ENCODE measurements around the gene ANXA9. TPM values are rescaled to one million over a fixed set of nuclear protein-coding genes. Genes with fewer than 3 reads are reported as not detected.

The ANXA9 gene
- total RNA-seq, 1 experiment from 2014 or later: 42.5 TPM

- H3K4me3 ChIP-seq (ENCODE audit: low read depth, low read length): no peak overlapping the region
- Mint-ChIP-seq H3K27ac (ENCODE audit: unreplicated experiment) (peak overlapping the region; percentile 93), H3K4me3 (ENCODE audit: unreplicated experiment) (peak overlapping the region; percentile 76), H3K4me1 (ENCODE audit: low read depth, unreplicated experiment) (peaks cover 47% of the 10 kb centered on the region), H3K27me3 (ENCODE audit: insufficient read depth, unreplicated experiment) (no peaks in the 10 kb centered on the region), H3K9me3 (ENCODE audit: unreplicated experiment) (no peaks in the 10 kb centered on the region), H3K36me3 (ENCODE audit: insufficient read depth, unreplicated experiment) (peaks cover 26% of the 10 kb centered on the region)
- BruUV-seq (replicated peaks): TSS peak; percentile 38
- POLR2A ChIA-PET: interaction anchor here (0.5 to 2.4 kb wide), 7 partner anchors 10 to 380 kb away, joined by 3 to 19 read pairs (median 5); partner anchors contain the start of gene MINDY1
- no peaks in the 10 kb centered on the region for H3K9me3 ChIP-seq
- peak; percentile 85 to 91 for DNase-seq
- no peak for TF ChIP-seq CTCF (IDR thresholded peaks at IDR 0.05; ENCODE audit: insufficient read depth in 1 of 2, low read depth in 1 of 2, low read length in 1 of 2, severe bottlenecking in 1 of 2, unreplicated experiment in 1 of 2)
- intact Hi-C loops (cut with micrococcal nuclease; ENCODE audit: unreplicated experiment): loop anchor here (1.0 to 5.0 kb wide), 3 partner anchors 15 to 104 kb away; partner anchors contain the start of genes ARNT and C1orf56
- H3K36me3 ChIP-seq (ENCODE audit: control insufficient read depth, insufficient read depth, low read length): peaks cover 2% of the 10 kb centered on the region; the same call in 1 of the 2 replicates
- CTCF ChIA-PET: interaction anchor here (0.5 to 3.4 kb wide), 9 partner anchors 9 to 168 kb away, joined by 3 to 40 read pairs (median 4); partner anchors contain the start of gene MINDY1
- no peaks in the 10 kb centered on the region for H3K27me3 ChIP-seq (replicated peaks; ENCODE audit: control insufficient read depth, insufficient read depth, low read length)
- H3K4me1 ChIP-seq: peaks cover 87% of the 10 kb centered on the region
Observed at GRCh38 chr1:150981177-150981804, 801 bp upstream of the ANXA9 start.

GRCh38 chr1:150985179-150985825 is 3.2 kb downstream of the ANXA9 start:
- Mint-ChIP-seq H3K4me1 (ENCODE audit: low read depth, unreplicated experiment) (peaks cover 32% of the 10 kb centered on the region), H3K27me3 (ENCODE audit: insufficient read depth, unreplicated experiment) (no peaks in the 10 kb centered on the region), H3K27ac (ENCODE audit: unreplicated experiment) (no peak overlapping the region), H3K4me3 (ENCODE audit: unreplicated experiment) (no peak overlapping the region), H3K9me3 (ENCODE audit: unreplicated experiment) (no peaks in the 10 kb centered on the region), H3K36me3 (ENCODE audit: insufficient read depth, unreplicated experiment) (peaks cover 22% of the 10 kb centered on the region)
- Histone ChIP-seq H3K4me1 (peaks cover 50% of the 10 kb centered on the region), H3K9me3 (no peaks in the 10 kb centered on the region), H3K36me3 (ENCODE audit: control insufficient read depth, insufficient read depth, low read length) (peaks cover 2% of the 10 kb centered on the region; the same call in 1 of the 2 replicates), H3K4me3 (ENCODE audit: low read depth, low read length) (no peak overlapping the region), H3K27me3 (replicated peaks; ENCODE audit: control insufficient read depth, insufficient read depth, low read length) (no peaks in the 10 kb centered on the region)
- DNase-seq: peak in 1 of 2 experiments; percentile 71
- no peak for TF ChIP-seq CTCF (IDR thresholded peaks at IDR 0.05; ENCODE audit: insufficient read depth in 1 of 2, low read depth in 1 of 2, low read length in 1 of 2, severe bottlenecking in 1 of 2, unreplicated experiment in 1 of 2)
- POLR2A ChIA-PET: interaction anchor here (0.6 to 1.0 kb wide), 3 partner anchors 14 to 177 kb away, joined by 3 to 4 read pairs (median 3); no protein-coding TSS in a partner anchor
- intact Hi-C loops (cut with micrococcal nuclease; ENCODE audit: unreplicated experiment): no loop called here
- no TSS peak for BruUV-seq (replicated peaks)
- CTCF ChIA-PET: interaction anchor here (0.7 to 1.4 kb wide), 3 partner anchors 11 to 22 kb away, joined by 3 to 5 read pairs (median 3); partner anchors contain the start of gene MINDY1

- Mint-ChIP-seq H3K27me3 (ENCODE audit: insufficient read depth, unreplicated experiment) (no peaks in the 10 kb centered on the region), H3K4me1 (ENCODE audit: low read depth, unreplicated experiment) (peaks cover 19% of the 10 kb centered on the region), H3K4me3 (ENCODE audit: unreplicated experiment) (no peak overlapping the region), H3K27ac (ENCODE audit: unreplicated experiment) (no peak overlapping the region), H3K36me3 (ENCODE audit: insufficient read depth, unreplicated experiment) (peaks cover 22% of the 10 kb centered on the region), H3K9me3 (ENCODE audit: unreplicated experiment) (no peaks in the 10 kb centered on the region)
- Histone ChIP-seq H3K27me3 (replicated peaks; ENCODE audit: control insufficient read depth, insufficient read depth, low read length) (no peaks in the 10 kb centered on the region), H3K4me1 (peaks cover 29% of the 10 kb centered on the region), H3K36me3 (ENCODE audit: control insufficient read depth, insufficient read depth, low read length) (peaks cover 2% of the 10 kb centered on the region; the same call in 1 of the 2 replicates), H3K9me3 (no peaks in the 10 kb centered on the region), H3K4me3 (ENCODE audit: low read depth, low read length) (no peak overlapping the region)
- BruUV-seq (replicated peaks): no TSS peak
- no peak for DNase-seq
- intact Hi-C loops (cut with micrococcal nuclease; ENCODE audit: unreplicated experiment): no loop called here
- no peak for TF ChIP-seq CTCF (IDR thresholded peaks at IDR 0.05; ENCODE audit: insufficient read depth in 1 of 2, low read depth in 1 of 2, low read length in 1 of 2, severe bottlenecking in 1 of 2, unreplicated experiment in 1 of 2)
- ChIA-PET CTCF (interaction anchor here (0.8 kb wide), 1 partner anchor 11 kb away, joined by 8 read pairs; no protein-coding TSS in a partner anchor), POLR2A (no interaction called here)
Observed at GRCh38 chr1:150987924-150988323, 5.8 kb downstream of the ANXA9 start.

All from Caco-2 (cell line).